GM12801 (cell line): ENCODE results near the gene CARD14.

Experiments used
- CTCF ChIP-seq: IDR thresholded peaks from one replicate; pipeline ENCODE4 v1.5.1; 2011; ENCODE audit warnings: control low read depth; ENCODE audit not compliant: insufficient read length; ENCODE audit errors: extremely low read depth

Gene CARD14

GRCh38 chr17:80153004-80153403, 16.8 kb upstream of the CARD14 start:
- no peak for TF ChIP-seq CTCF

GRCh38 chr17:80154166-80154565, 15.7 kb upstream of the CARD14 start:
- TF ChIP-seq CTCF = no peak

- TF ChIP-seq CTCF = no peak
Observed at GRCh38 chr17:80158846-80159245, 11.0 kb upstream of the CARD14 start.

GRCh38 chr17:80160536-80160935, 9.3 kb upstream of the CARD14 start:
- TF ChIP-seq CTCF = no peak

GRCh38 chr17:80163336-80163735, 6.5 kb upstream of the CARD14 start:
- TF ChIP-seq CTCF = no peak

GRCh38 chr17:80164185-80164584, 5.6 kb upstream of the CARD14 start:
- no peak for TF ChIP-seq CTCF

GRCh38 chr17:80166446-80166845, 3.4 kb upstream of the CARD14 start:
- TF ChIP-seq CTCF = no peak

- no peak for TF ChIP-seq CTCF
Observed at GRCh38 chr17:80168371-80168770, 1.5 kb upstream of the CARD14 start.
